Neural cell (in vitro differentiated cells): ENCODE measurements around the gene PDE8A. TPM values are rescaled to one million over a fixed set of nuclear protein-coding genes. Genes with fewer than 3 reads are reported as not detected.

Experiments used
- H2AFZ ChIP-seq: fragments of 200-600, 300-800 bp; sonication (generic), shearing (Covaris generic); 2 replicates; pipeline ENCODE4 v1.6.0; 2014; ENCODE audit warnings: low read depth, mild to moderate bottlenecking, antibody characterized with exemption, low read length, moderate library complexity
- H3F3A ChIP-seq: fragments of 200-600 bp; shearing (Covaris generic); 2 replicates; pipeline ENCODE4 v1.6.1; 2016; ENCODE audit warnings: mild to moderate bottlenecking, moderate library complexity, mixed read lengths, antibody characterized with exemption, low read length; ENCODE audit not compliant: insufficient read depth, poor library complexity, severe bottlenecking
- H3K27ac ChIP-seq: fragments of 200-600, 300-800 bp; sonication (generic), shearing (Covaris generic); 2 replicates; pipeline ENCODE4 v1.5.1; 2014; ENCODE audit warnings: mild to moderate bottlenecking, low read length, moderate library complexity
- H3K27me3 ChIP-seq: fragments of 300-800, 200-600 bp; sonication (generic), shearing (Covaris generic); 2 replicates; pipeline ENCODE4 v1.6.0; 2014; ENCODE audit warnings: mild to moderate bottlenecking, low read depth, low read length, moderate library complexity; ENCODE audit not compliant: insufficient read depth
- H3K36me3 ChIP-seq: fragments of 300-800, 200-600 bp; sonication (generic), shearing (Covaris generic); 2 replicates; pipeline ENCODE4 v1.5.1; 2014; ENCODE audit warnings: mild to moderate bottlenecking, antibody characterized with exemption, low read length, moderate library complexity; ENCODE audit not compliant: insufficient read depth
- H3K4me2 ChIP-seq: fragments of 300-800, 200-600 bp; sonication (generic), shearing (Covaris generic); 2 replicates; pipeline ENCODE4 v1.6.0; 2014; ENCODE audit warnings: mild to moderate bottlenecking, low read length
- H3K4me3 ChIP-seq: fragments of 300-800, 200-600 bp; sonication (generic), shearing (Covaris generic); 2 replicates; pipeline ENCODE4 v1.5.1; 2014; ENCODE audit warnings: mild to moderate bottlenecking, low read length, moderate library complexity
- H3K79me2 ChIP-seq: fragments of 200-600 bp; shearing (Covaris generic); replicated peaks from 2 replicates; pipeline ENCODE4 v1.6.0; 2014; ENCODE audit warnings: mild to moderate bottlenecking, low read length, moderate library complexity; ENCODE audit not compliant: insufficient read depth
- H3K9ac ChIP-seq: fragments of 300-800, 200-600 bp; sonication (generic), shearing (Covaris generic); 2 replicates; pipeline ENCODE4 v1.6.1; 2016; ENCODE audit warnings: mild to moderate bottlenecking, low read length, mixed read lengths
- H3K9me2 ChIP-seq: fragments of 200-600 bp; shearing (Covaris generic); 2 replicates; pipeline ENCODE4 v1.6.1; 2016; ENCODE audit warnings: mild to moderate bottlenecking, low read length, mixed read lengths; ENCODE audit not compliant: insufficient read depth
- H3K9me3 ChIP-seq: fragments of 200-600, 300-800 bp; sonication (generic), shearing (Covaris generic); 2 replicates; pipeline ENCODE4 v1.6.1; 2016; ENCODE audit warnings: mild to moderate bottlenecking, mixed run types, low read length, moderate library complexity, mixed read lengths
- H4K20me1 ChIP-seq: fragments of 200-600 bp; shearing (Covaris generic); 2 replicates; pipeline ENCODE4 v1.6.1; 2016; ENCODE audit warnings: mild to moderate bottlenecking, mixed run types; ENCODE audit not compliant: insufficient read depth
- EP300 ChIP-seq: fragments of 450-650 bp; conservative IDR thresholded peaks from 2 replicates; pipeline ENCODE4 v1.6.1; 2014; ENCODE audit warnings: antibody characterized with exemption, mild to moderate bottlenecking, moderate library complexity; ENCODE audit not compliant: poor library complexity, severe bottlenecking
- EZH2 ChIP-seq: fragments of 200-600, 300-800 bp; shearing (Covaris generic), sonication (generic); IDR thresholded peaks from 2 replicates; pipeline ENCODE4 v1.6.1; 2014; ENCODE audit warnings: antibody characterized with exemption, low read length, borderline replicate concordance, mild to moderate bottlenecking; ENCODE audit not compliant: insufficient read depth, poor library complexity, severe bottlenecking
- MXI1 ChIP-seq: fragments of 450-650 bp; conservative IDR thresholded peaks from 2 replicates; pipeline ENCODE4 v1.6.1; 2014; ENCODE audit warnings: antibody characterized with exemption, mild to moderate bottlenecking; ENCODE audit not compliant: poor library complexity, severe bottlenecking
- POLR2AphosphoS5 ChIP-seq: IDR thresholded peaks from 2 replicates; pipeline ENCODE4 v1.6.1; 2012
- RAD21 ChIP-seq: fragments of 450-650 bp; conservative IDR thresholded peaks from 2 replicates; pipeline ENCODE4 v1.6.1; 2014; ENCODE audit warnings: antibody characterized with exemption, mild to moderate bottlenecking, moderate library complexity
- SMC3 ChIP-seq: fragments of 450-650 bp; conservative IDR thresholded peaks from 2 replicates; pipeline ENCODE4 v1.6.1; 2014; ENCODE audit warnings: antibody characterized with exemption, mild to moderate bottlenecking, moderate library complexity; ENCODE audit not compliant: poor library complexity
- TAF1 ChIP-seq: IDR thresholded peaks from 2 replicates; pipeline ENCODE4 v1.6.1; 2012; ENCODE audit warnings: low read depth
- polyA plus RNA-seq: library from polyadenylated mRNA; depleted of rRNA; stranded (reverse); fragments of >200 nt; gene quantifications from 2 replicates; pipeline ENCODE4 v1.2.3, GENCODE V29; 2014
- TF ChIP-seq, protein P1 (sequence below): IDR thresholded peaks from 2 replicates; pipeline ENCODE4 v1.6.1; 2012; ENCODE audit warnings: borderline replicate concordance
- TF ChIP-seq, protein P2 (sequence below): fragments of 450-650 bp; IDR thresholded peaks from 2 replicates; pipeline ENCODE4 v1.5.1; 2014; ENCODE audit warnings: antibody characterized with exemption, mild to moderate bottlenecking, moderate library complexity; ENCODE audit not compliant: poor library complexity, severe bottlenecking

PDE8A gene
- polyA plus RNA-seq, 1 donor from 2014 or later, result 13.2 TPM

DNA sequence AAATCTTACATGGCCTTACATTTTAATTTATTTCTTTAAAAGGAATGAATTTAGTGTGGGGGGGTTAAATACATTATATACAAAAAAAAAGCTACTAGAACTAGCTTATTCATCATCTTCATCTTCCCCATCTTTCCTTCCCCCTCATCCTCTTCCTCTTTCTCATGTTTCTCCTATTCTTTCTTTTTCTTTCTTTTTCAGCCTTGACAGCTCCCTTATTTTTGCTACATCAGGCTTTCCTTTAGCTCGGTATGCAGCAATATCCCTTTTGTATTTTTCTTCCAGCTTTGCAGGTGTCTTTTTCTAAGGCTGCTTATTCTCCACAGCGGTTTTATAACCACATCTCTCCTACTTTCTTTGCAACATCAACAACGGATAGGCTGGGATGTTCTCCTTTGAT lies 41.3 kb upstream of the PDE8A start:
- Histone ChIP-seq H2AFZ (no peak overlapping the region), H3K4me3 (no peak overlapping the region), H3K9me3 (no peaks in the 10 kb centered on the region), H3K4me2 (no peak overlapping the region), H3K27ac (no peak overlapping the region), H3K9me2 (no peaks in the 10 kb centered on the region), H3K27me3 (no peaks in the 10 kb centered on the region), H3K79me2 (no peaks in the 10 kb centered on the region), H3K9ac (no peak overlapping the region), H3K36me3 (no peaks in the 10 kb centered on the region), H4K20me1 (no peaks in the 10 kb centered on the region), H3F3A (no peaks in the 10 kb centered on the region)
- TF ChIP-seq EP300 (no peak), MXI1 (no peak)

DNA sequence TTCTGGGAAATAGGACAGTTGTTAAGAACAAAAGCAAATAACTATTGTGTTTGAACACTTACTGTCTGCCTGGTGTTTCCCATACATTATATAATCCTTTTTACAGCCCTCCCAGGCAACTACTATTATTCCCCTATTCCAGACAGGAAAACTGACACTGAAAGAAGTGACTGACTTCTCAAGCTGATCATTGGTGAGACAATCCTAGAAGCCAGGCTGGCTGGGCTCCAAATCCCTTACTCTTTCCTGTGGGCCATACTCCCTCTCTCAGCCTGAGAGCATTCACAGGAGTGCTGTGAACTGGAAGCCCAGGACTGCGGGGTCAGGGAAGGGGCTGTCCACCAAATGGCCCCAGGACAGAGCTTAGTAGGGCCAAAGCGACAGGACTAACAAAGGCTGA lies 39.2 kb upstream of the PDE8A start:
- no peak overlapping the region for H3K4me3 ChIP-seq
- no peaks in the 10 kb centered on the region for H3K9me3 ChIP-seq
- H3K9ac ChIP-seq, result no peak overlapping the region
- no peaks in the 10 kb centered on the region for H4K20me1 ChIP-seq
- no peak overlapping the region for H3K4me2 ChIP-seq
- TF ChIP-seq MXI1, result no peak
- no peak overlapping the region for H3K27ac ChIP-seq
- H3K79me2 ChIP-seq, result no peaks in the 10 kb centered on the region
- no peaks in the 10 kb centered on the region for H3K9me2 ChIP-seq
- no peak overlapping the region for H2AFZ ChIP-seq
- no peaks in the 10 kb centered on the region for H3F3A ChIP-seq
- H3K27me3 ChIP-seq, result no peaks in the 10 kb centered on the region
- no peaks in the 10 kb centered on the region for H3K36me3 ChIP-seq

DNA sequence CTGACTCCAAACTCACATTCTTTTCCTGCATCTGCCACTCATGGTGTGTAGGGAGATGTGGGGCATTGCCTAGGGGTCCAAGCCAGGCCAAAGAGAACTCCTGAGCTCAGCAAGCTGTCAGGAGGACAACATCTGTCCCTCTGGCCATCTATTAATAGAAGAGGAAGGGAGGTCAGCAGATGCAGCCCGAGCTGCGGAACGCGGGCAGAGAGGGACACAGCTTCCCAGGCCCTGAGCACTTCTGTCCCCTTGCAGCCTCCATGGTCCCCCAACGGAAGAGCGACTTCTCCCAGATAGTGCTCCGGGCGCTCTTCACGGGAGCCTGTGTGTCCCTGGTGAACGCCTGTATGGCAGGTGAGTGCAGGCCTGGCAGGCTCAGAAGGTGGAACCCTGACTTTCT lies 37.3 kb upstream of the PDE8A start:
- Histone ChIP-seq H3F3A (no peaks in the 10 kb centered on the region), H3K36me3 (no peaks in the 10 kb centered on the region), H3K4me3 (no peak overlapping the region), H4K20me1 (no peaks in the 10 kb centered on the region), H2AFZ (no peak overlapping the region), H3K9ac (no peak overlapping the region), H3K79me2 (no peaks in the 10 kb centered on the region), H3K9me2 (no peaks in the 10 kb centered on the region), H3K27me3 (no peaks in the 10 kb centered on the region), H3K9me3 (no peaks in the 10 kb centered on the region), H3K4me2 (no peak overlapping the region), H3K27ac (no peak overlapping the region)
- TF ChIP-seq, protein P1, sequence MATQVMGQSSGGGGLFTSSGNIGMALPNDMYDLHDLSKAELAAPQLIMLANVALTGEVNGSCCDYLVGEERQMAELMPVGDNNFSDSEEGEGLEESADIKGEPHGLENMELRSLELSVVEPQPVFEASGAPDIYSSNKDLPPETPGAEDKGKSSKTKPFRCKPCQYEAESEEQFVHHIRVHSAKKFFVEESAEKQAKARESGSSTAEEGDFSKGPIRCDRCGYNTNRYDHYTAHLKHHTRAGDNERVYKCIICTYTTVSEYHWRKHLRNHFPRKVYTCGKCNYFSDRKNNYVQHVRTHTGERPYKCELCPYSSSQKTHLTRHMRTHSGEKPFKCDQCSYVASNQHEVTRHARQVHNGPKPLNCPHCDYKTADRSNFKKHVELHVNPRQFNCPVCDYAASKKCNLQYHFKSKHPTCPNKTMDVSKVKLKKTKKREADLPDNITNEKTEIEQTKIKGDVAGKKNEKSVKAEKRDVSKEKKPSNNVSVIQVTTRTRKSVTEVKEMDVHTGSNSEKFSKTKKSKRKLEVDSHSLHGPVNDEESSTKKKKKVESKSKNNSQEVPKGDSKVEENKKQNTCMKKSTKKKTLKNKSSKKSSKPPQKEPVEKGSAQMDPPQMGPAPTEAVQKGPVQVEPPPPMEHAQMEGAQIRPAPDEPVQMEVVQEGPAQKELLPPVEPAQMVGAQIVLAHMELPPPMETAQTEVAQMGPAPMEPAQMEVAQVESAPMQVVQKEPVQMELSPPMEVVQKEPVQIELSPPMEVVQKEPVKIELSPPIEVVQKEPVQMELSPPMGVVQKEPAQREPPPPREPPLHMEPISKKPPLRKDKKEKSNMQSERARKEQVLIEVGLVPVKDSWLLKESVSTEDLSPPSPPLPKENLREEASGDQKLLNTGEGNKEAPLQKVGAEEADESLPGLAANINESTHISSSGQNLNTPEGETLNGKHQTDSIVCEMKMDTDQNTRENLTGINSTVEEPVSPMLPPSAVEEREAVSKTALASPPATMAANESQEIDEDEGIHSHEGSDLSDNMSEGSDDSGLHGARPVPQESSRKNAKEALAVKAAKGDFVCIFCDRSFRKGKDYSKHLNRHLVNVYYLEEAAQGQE, result no peak

DNA sequence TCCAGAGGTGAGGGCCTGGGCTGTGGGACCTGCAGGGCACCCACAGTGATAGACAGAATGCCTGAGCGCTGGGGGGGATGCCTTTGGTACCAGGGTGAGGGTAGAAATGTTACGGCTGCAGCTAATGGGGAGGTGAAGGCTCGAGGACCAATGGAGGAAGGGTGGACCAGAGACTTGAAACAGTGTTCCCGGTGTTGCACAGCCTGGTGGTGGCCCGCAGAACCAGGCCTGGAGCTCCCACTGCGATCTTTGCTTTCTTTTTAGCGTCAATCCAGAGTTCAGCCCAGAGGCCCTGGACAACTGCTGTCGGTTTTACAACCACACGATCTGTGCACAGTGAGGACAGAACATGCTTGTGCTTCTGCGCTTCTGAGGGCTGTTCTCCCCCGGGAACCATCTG lies 36.8 kb upstream of the PDE8A start:
- Histone ChIP-seq H3K27me3 (no peaks in the 10 kb centered on the region), H4K20me1 (no peaks in the 10 kb centered on the region)

More for the DNA sequence above, 36.8 kb upstream of the PDE8A start:
- H3K79me2 ChIP-seq, result no peaks in the 10 kb centered on the region
- H3K36me3 ChIP-seq, result no peaks in the 10 kb centered on the region
- H3F3A ChIP-seq, result no peaks in the 10 kb centered on the region
- H3K9me3 ChIP-seq, result no peaks in the 10 kb centered on the region
- H3K27ac ChIP-seq, result no peak overlapping the region
- no peak overlapping the region for H3K9ac ChIP-seq
- H2AFZ ChIP-seq, result no peak overlapping the region
- TF ChIP-seq SMC3 (no peak), POLR2AphosphoS5 (no peak), EZH2 (no peak), EP300 (no peak), MXI1 (no peak), RAD21 (no peak), TAF1 (no peak)
- TF ChIP-seq, protein P2, sequence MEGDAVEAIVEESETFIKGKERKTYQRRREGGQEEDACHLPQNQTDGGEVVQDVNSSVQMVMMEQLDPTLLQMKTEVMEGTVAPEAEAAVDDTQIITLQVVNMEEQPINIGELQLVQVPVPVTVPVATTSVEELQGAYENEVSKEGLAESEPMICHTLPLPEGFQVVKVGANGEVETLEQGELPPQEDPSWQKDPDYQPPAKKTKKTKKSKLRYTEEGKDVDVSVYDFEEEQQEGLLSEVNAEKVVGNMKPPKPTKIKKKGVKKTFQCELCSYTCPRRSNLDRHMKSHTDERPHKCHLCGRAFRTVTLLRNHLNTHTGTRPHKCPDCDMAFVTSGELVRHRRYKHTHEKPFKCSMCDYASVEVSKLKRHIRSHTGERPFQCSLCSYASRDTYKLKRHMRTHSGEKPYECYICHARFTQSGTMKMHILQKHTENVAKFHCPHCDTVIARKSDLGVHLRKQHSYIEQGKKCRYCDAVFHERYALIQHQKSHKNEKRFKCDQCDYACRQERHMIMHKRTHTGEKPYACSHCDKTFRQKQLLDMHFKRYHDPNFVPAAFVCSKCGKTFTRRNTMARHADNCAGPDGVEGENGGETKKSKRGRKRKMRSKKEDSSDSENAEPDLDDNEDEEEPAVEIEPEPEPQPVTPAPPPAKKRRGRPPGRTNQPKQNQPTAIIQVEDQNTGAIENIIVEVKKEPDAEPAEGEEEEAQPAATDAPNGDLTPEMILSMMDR, result no peak
- TF ChIP-seq, protein P1, result no peak
- H3K9me2 ChIP-seq, result no peaks in the 10 kb centered on the region
- H3K4me2 ChIP-seq, result no peak overlapping the region
- H3K4me3 ChIP-seq, result no peak overlapping the region
